GM23338 (cell line): ENCODE data around the gene CALY. TPM values are rescaled to one million over a fixed set of nuclear protein-coding genes. Genes with fewer than 3 reads are reported as not detected.

ENCODE experiments used
- ATAC-seq: fragments of 200-7000 bp; cut with Tn5 transposase; 3 replicates; pipeline ENCODE4 v1.9.1; 2020
- DNase-seq: peaks from one replicate; pipeline ENCODE4 v3.0.0-alpha.2; 2015; ENCODE audit warnings: low spot score
- H2AFZ ChIP-seq: fragments of 200-600 bp; sonication (generic); 2 replicates; pipeline ENCODE4 v1.8.0; 2016; ENCODE audit warnings: antibody characterized with exemption, mild to moderate bottlenecking, moderate library complexity
- H3F3A ChIP-seq: fragments of 200-600 bp; sonication (generic); replicated peaks from 2 replicates; pipeline ENCODE4 v1.8.0; 2017; ENCODE audit warnings: antibody characterized with exemption, mixed run types, low read depth
- H3K27ac ChIP-seq: fragments of 200-600 bp; sonication (generic); 2 replicates; pipeline ENCODE4 v1.6.1; 2016; ENCODE audit warnings: low read depth
- H3K27me3 ChIP-seq: fragments of 200-600 bp; sonication (generic); 2 replicates; pipeline ENCODE4 v1.8.0; 2016; ENCODE audit warnings: mild to moderate bottlenecking, mixed run types, moderate library complexity; ENCODE audit not compliant: insufficient read depth
- H3K36me3 ChIP-seq: fragments of 200-600 bp; sonication (generic); 2 replicates; pipeline ENCODE4 v1.8.0; 2016; ENCODE audit warnings: mild to moderate bottlenecking; ENCODE audit not compliant: insufficient read depth
- H3K4me1 ChIP-seq: fragments of 200-600 bp; sonication (generic); 2 replicates; pipeline ENCODE4 v1.8.0; 2016; ENCODE audit warnings: mild to moderate bottlenecking, moderate library complexity; ENCODE audit not compliant: insufficient read depth
- H3K4me2 ChIP-seq: fragments of 200-600 bp; sonication (generic); 2 replicates; pipeline ENCODE4 v1.7.1; 2017; ENCODE audit warnings: mixed run types
- H3K4me3 ChIP-seq: fragments of 200-600 bp; sonication (generic); 2 replicates; pipeline ENCODE4 v1.6.1; 2016; ENCODE audit warnings: mixed run types
- H3K79me2 ChIP-seq: fragments of 200-600 bp; sonication (generic); replicated peaks from 2 replicates; pipeline ENCODE4 v1.8.0; 2017; ENCODE audit warnings: mild to moderate bottlenecking; ENCODE audit not compliant: insufficient read depth
- H3K9me2 ChIP-seq: fragments of 200-600 bp; sonication (generic); 2 replicates; pipeline ENCODE4 v1.8.0; 2017; ENCODE audit not compliant: insufficient read depth
- H4K20me1 ChIP-seq: fragments of 200-600 bp; sonication (generic); replicated peaks from 2 replicates; pipeline ENCODE4 v1.8.0; 2017; ENCODE audit warnings: mild to moderate bottlenecking; ENCODE audit not compliant: insufficient read depth
- H3K27ac Mint-ChIP-seq: 2 replicates; pipeline ENCODE4 v1.8.0; 2020; ENCODE audit warnings: inconsistent platforms, mild to moderate bottlenecking, moderate library complexity, mixed read lengths
- H3K27me3 Mint-ChIP-seq: 3 replicates; pipeline ENCODE4 v1.8.0; 2022; ENCODE audit warnings: low read depth, mild to moderate bottlenecking, moderate library complexity, mixed read lengths, inconsistent platforms; ENCODE audit not compliant: insufficient read depth, poor library complexity
- H3K36me3 Mint-ChIP-seq: 3 replicates; pipeline ENCODE4 v1.8.0; 2021; ENCODE audit warnings: low read depth, mild to moderate bottlenecking, inconsistent platforms, moderate library complexity, mixed read lengths
- H3K4me1 Mint-ChIP-seq: 3 replicates; pipeline ENCODE4 v1.8.0; 2020; ENCODE audit warnings: mild to moderate bottlenecking, inconsistent platforms, mixed read lengths
- H3K4me3 Mint-ChIP-seq: 3 replicates; pipeline ENCODE4 v1.8.0; 2021; ENCODE audit warnings: moderate library complexity, mild to moderate bottlenecking, inconsistent platforms, mixed read lengths
- H3K9me3 Mint-ChIP-seq: 3 replicates; pipeline ENCODE4 v1.8.0; 2020; ENCODE audit warnings: moderate library complexity, mild to moderate bottlenecking, inconsistent platforms, mixed read lengths
- ZNF462 ChIP-seq: fragments of 250-450 bp; sonication (Bioruptor Pico); IDR thresholded peaks from 2 replicates; pipeline ENCODE4 v1.5.0; 2020; ENCODE audit warnings: mild to moderate bottlenecking, moderate library complexity
- polyA plus RNA-seq: library from polyadenylated mRNA; unstranded; fragments of >200 nt; fragmentation: Nextera tagmentation; extraction: Ambion mirVana; gene quantifications from 2 replicates; pipeline ENCODE4 v1.2.1, GENCODE V29; 2016
- total RNA-seq: library from RNA; depleted of rRNA; stranded (reverse); fragments of >200 nt; shearing (Covaris generic); gene quantifications from 2 replicates; pipeline ENCODE4 v1.2.3, GENCODE V29; 2014

The CALY gene
- total and polyA plus RNA-seq, 2 experiments from 2014 or later = 1.0 to 8.0 TPM

DNA sequence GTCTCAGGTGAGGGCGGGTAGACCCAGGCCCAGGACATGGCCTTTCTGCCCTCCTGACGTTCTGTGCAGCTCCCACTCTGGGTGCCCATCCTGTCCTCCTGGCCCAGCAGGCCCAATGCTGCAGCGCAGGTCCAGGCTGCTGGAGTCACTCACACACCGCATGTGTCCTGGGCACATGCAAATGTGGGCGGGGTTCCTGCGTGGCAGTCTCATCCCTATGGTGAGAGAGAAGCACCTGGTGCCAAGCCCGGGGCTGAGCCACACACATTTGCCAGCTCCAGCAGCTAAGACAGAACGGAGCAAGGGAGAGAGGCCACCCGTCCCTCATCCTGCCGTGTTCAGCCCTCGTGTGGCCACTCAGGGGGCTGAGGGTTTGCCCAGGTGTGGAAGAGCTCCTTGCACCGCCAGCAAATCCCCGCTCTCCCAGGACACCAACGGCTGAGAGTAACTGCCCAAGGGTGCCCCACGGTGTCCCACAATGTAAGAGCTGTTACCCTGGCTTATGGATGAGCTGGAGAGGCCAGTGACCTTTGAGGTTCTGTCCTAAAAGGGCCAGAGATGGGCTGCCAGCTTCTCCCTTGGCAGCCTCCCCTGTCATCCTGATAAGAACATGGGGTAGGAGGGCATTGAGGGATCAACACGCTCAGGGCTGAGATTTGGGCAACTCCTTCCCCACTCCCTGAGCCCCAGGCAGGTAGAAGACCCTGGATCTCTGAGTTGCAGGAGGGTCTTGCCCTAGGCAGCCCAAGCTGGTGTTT, 16.7 kb upstream of the CALY start (continued):
- TF ChIP-seq ZNF462 = no peak

GRCh38 chr10:133351408-133352318, 15.0 kb upstream of the CALY start:
- peaks cover 20% of the 10 kb centered on the region for H3K27me3 Mint-ChIP-seq
- Histone ChIP-seq H3K36me3 (no peaks in the 10 kb centered on the region), H3K4me3 (no peak overlapping the region), H3K4me1 (no peaks in the 10 kb centered on the region; the same call in 1 of the 2 replicates), H2AFZ (no peak overlapping the region), H3K79me2 (0 out of 2 replicates have a peak, but pooled peaks cover 4% of the 10 kb centered on the region), H3K4me2 (no peak overlapping the region), H4K20me1 (no peaks in the 10 kb centered on the region; the same call in 1 of the 2 replicates), H3K27me3 (no peaks in the 10 kb centered on the region), H3K27ac (no peak overlapping the region), H3F3A (0 out of 2 replicates have a peak, but pooled peaks cover 3% of the 10 kb centered on the region), H3K9me2 (no peaks in the 10 kb centered on the region)
- H3K4me1 Mint-ChIP-seq = no peaks in the 10 kb centered on the region; the same call in 1 of the 3 replicates
- H3K9me3 Mint-ChIP-seq = no peaks in the 10 kb centered on the region
- H3K36me3 Mint-ChIP-seq = no peaks in the 10 kb centered on the region
- no peak overlapping the region for H3K27ac Mint-ChIP-seq
- no peak overlapping the region for H3K4me3 Mint-ChIP-seq
- peak; percentile 73 for DNase-seq
- peak; percentile 48 for ATAC-seq
- TF ChIP-seq ZNF462 = no peak
